Measurements from ENCODE around the gene UBAC1.

GRCh38 chr9:135988493-135988892 is 27.3 kb upstream of the UBAC1 start:
- TF ChIP-seq TEAD1 (CRISPR knock-in tag; IDR thresholded peaks at IDR 0.05) = no peak
- TF ChIP-seq CTCF (IDR thresholded peaks at IDR 0.05) = no peak
- TF ChIP-seq NR1H2 (CRISPR knock-in tag; IDR thresholded peaks at IDR 0.05) = no peak
- no peak for TF ChIP-seq ZNF232 (CRISPR knock-in tag; IDR thresholded peaks at IDR 0.05)
- TF ChIP-seq MYBL2 (CRISPR knock-in tag; IDR thresholded peaks at IDR 0.05) = no peak
- TF ChIP-seq, protein P1, sequence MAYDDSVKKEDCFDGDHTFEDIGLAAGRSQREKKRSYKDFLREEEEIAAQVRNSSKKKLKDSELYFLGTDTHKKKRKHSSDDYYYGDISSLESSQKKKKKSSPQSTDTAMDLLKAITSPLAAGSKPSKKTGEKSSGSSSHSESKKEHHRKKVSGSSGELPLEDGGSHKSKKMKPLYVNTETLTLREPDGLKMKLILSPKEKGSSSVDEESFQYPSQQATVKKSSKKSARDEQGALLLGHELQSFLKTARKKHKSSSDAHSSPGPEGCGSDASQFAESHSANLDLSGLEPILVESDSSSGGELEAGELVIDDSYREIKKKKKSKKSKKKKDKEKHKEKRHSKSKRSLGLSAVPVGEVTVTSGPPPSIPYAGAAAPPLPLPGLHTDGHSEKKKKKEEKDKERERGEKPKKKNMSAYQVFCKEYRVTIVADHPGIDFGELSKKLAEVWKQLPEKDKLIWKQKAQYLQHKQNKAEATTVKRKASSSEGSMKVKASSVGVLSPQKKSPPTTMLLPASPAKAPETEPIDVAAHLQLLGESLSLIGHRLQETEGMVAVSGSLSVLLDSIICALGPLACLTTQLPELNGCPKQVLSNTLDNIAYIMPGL (CRISPR knock-in tag; IDR thresholded peaks at IDR 0.05) = no peak
- TF ChIP-seq, protein P2, sequence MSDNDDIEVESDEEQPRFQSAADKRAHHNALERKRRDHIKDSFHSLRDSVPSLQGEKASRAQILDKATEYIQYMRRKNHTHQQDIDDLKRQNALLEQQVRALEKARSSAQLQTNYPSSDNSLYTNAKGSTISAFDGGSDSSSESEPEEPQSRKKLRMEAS (CRISPR knock-in tag; IDR thresholded peaks at IDR 0.05) = no peak
- no peak for TF ChIP-seq CREM (CRISPR knock-in tag; IDR thresholded peaks at IDR 0.05)
- no peak for TF ChIP-seq ZNF281 (CRISPR knock-in tag; IDR thresholded peaks at IDR 0.05)
- TF ChIP-seq, protein P3, sequence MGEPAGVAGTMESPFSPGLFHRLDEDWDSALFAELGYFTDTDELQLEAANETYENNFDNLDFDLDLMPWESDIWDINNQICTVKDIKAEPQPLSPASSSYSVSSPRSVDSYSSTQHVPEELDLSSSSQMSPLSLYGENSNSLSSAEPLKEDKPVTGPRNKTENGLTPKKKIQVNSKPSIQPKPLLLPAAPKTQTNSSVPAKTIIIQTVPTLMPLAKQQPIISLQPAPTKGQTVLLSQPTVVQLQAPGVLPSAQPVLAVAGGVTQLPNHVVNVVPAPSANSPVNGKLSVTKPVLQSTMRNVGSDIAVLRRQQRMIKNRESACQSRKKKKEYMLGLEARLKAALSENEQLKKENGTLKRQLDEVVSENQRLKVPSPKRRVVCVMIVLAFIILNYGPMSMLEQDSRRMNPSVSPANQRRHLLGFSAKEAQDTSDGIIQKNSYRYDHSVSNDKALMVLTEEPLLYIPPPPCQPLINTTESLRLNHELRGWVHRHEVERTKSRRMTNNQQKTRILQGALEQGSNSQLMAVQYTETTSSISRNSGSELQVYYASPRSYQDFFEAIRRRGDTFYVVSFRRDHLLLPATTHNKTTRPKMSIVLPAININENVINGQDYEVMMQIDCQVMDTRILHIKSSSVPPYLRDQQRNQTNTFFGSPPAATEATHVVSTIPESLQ (CRISPR knock-in tag; IDR thresholded peaks at IDR 0.05) = no peak
- no peak for TF ChIP-seq ZNF396 (CRISPR knock-in tag; IDR thresholded peaks at IDR 0.05; ENCODE audit: borderline replicate concordance)
- no peak for TF ChIP-seq TCF7 (CRISPR knock-in tag; IDR thresholded peaks at IDR 0.05; ENCODE audit: low read depth)
- TF ChIP-seq, protein P4, sequence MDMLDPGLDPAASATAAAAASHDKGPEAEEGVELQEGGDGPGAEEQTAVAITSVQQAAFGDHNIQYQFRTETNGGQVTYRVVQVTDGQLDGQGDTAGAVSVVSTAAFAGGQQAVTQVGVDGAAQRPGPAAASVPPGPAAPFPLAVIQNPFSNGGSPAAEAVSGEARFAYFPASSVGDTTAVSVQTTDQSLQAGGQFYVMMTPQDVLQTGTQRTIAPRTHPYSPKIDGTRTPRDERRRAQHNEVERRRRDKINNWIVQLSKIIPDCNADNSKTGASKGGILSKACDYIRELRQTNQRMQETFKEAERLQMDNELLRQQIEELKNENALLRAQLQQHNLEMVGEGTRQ (CRISPR knock-in tag; IDR thresholded peaks at IDR 0.05) = no peak
- no peak for TF ChIP-seq GABPB1 (CRISPR knock-in tag; IDR thresholded peaks at IDR 0.05)

Data from WTC11 (cell line).